HCT116 (cell line): ENCODE data around the gene GFAP. TPM values are rescaled to one million over a fixed set of nuclear protein-coding genes. Genes with fewer than 3 reads are reported as not detected.

Experiments
- ATAC-seq: fragments of 200-7000 bp; cut with Tn5 transposase; 2 replicates; pipeline ENCODE4 v1.9.1; 2020; ENCODE audit warnings: mild to moderate bottlenecking, moderate library complexity
- BruUV-seq: library from RNA; stranded (reverse); fragments of 400-500 nt; replicated peaks from 2 replicates; lab custom pipeline; 2021; lab: Mats Ljungman, UMichigan
- CTCF ChIA-PET: fragments of 300-600 bp; sonication (Branson Sonifier 250); formaldehyde crosslinking; loops from one replicate; lab custom pipeline; 2021; ENCODE audit warnings: antibody characterized with exemption; lab: Charles Lee
- POLR2A ChIA-PET: fragments of 300-600, 350-600 bp; sonication (Branson Sonifier 250); formaldehyde crosslinking; loops from one replicate; lab custom pipeline; 2021; ENCODE audit warnings: antibody characterized with exemption; lab: Charles Lee
- RAD21 ChIA-PET, 2 experiments: fragments of 300-600 bp; sonication (Branson Sonifier 250); formaldehyde crosslinking; loops; one replicate each; lab custom pipeline; 2023; ENCODE audit warnings: low total read pairs in 2 of 2; ENCODE audit not compliant: uncharacterized antibody in 2 of 2, unreplicated experiment in 2 of 2, low non-redundant PET in 1 of 2; lab: Charles Lee
- DNase-seq: peaks from one replicate; pipeline ENCODE4 v3.0.0-alpha.2; 2010; ENCODE audit warnings: low read depth, low spot score
- H2AFZ ChIP-seq: fragments of 200-600 bp; shearing (Covaris generic), sonication (generic); 2 replicates; pipeline ENCODE4 v1.6.1; 2017; ENCODE audit warnings: low read depth, mixed run types, mixed read lengths, antibody characterized with exemption, low read length; ENCODE audit not compliant: poor library complexity, severe bottlenecking
- H3K27ac ChIP-seq: 2 replicates; pipeline ENCODE4 v1.5.1; 2012; ENCODE audit warnings: low read depth, low read length
- H3K27me3 ChIP-seq: fragments of 200-600 bp; sonication (generic); 2 replicates; pipeline ENCODE4 v1.6.1; 2016; ENCODE audit warnings: mixed run types, low read length, mixed read lengths; ENCODE audit not compliant: insufficient read depth
- H3K36me3 ChIP-seq, 2 experiments: fragments of 200-500 bp in 1 of 2; fragments of 200-600 bp in 1 of 2; sonication (Bioruptor generic) in 1 of 2; sonication (generic) in 1 of 2; 2 replicates each; pipeline versions ENCODE4 v1.5.1 to v1.6.1; 2014 to 2016; ENCODE audit warnings: low read length in 2 of 2, inconsistent platforms in 1 of 2, mixed read lengths in 1 of 2, mixed run types in 1 of 2; ENCODE audit not compliant: insufficient read depth in 2 of 2, control insufficient read depth in 1 of 2
- H3K4me1 ChIP-seq, 2 experiments: fragments of 200-600 bp in 1 of 2; sonication (generic) in 1 of 2; 2 replicates each; pipeline versions ENCODE4 v1.5.1 to v1.6.1; 2012 to 2017; ENCODE audit warnings: low read length in 2 of 2, inconsistent platforms in 1 of 2, mild to moderate bottlenecking in 1 of 2, mixed read lengths in 1 of 2, mixed run types in 1 of 2, moderate library complexity in 1 of 2; ENCODE audit not compliant: insufficient read depth in 2 of 2, control insufficient read depth in 1 of 2
- H3K4me2 ChIP-seq: fragments of 200-600 bp; sonication (generic); 2 replicates; pipeline ENCODE4 v1.6.1; 2017; ENCODE audit warnings: mixed run types, low read length, mixed read lengths
- H3K4me3 ChIP-seq, 2 experiments: fragments of 200-600 bp in 1 of 2; sonication (generic) in 1 of 2; replicated peaks in 1 of 2; 2 replicates each; pipeline ENCODE4 v1.5.1; 2011 to 2016; ENCODE audit warnings: low read length in 2 of 2, control low read depth in 1 of 2, low read depth in 1 of 2, mild to moderate bottlenecking in 1 of 2, mixed read lengths in 1 of 2, mixed run types in 1 of 2
- H3K79me2 ChIP-seq: fragments of 200-600 bp; sonication (generic); 2 replicates; pipeline ENCODE4 v1.6.1; 2017; ENCODE audit warnings: mild to moderate bottlenecking, mixed run types, low read length, moderate library complexity, mixed read lengths; ENCODE audit not compliant: insufficient read depth
- H3K9ac ChIP-seq: fragments of 200-600 bp; sonication (generic); 2 replicates; pipeline ENCODE4 v1.6.1; 2016; ENCODE audit warnings: low read length, mixed read lengths
- H3K9me2 ChIP-seq: fragments of 200-600 bp; sonication (generic), shearing (Covaris generic); 2 replicates; pipeline ENCODE4 v1.6.1; 2017; ENCODE audit warnings: mixed run types, mild to moderate bottlenecking, moderate library complexity; ENCODE audit not compliant: insufficient read depth
- H3K9me3 ChIP-seq, 2 experiments: fragments of 200-500 bp in 1 of 2; fragments of 200-600 bp in 1 of 2; sonication (Bioruptor generic) in 1 of 2; sonication (generic) in 1 of 2; 2 replicates each; pipeline ENCODE4 v1.6.1; 2014 to 2017; ENCODE audit warnings: low read length in 2 of 2, mixed read lengths in 2 of 2, inconsistent platforms in 1 of 2, low read depth in 1 of 2, mild to moderate bottlenecking in 1 of 2, mixed run types in 1 of 2, moderate library complexity in 1 of 2; ENCODE audit not compliant: control insufficient read depth in 1 of 2, insufficient read depth in 1 of 2
- H4K20me1 ChIP-seq: fragments of 200-600 bp; sonication (generic), shearing (Covaris generic); 2 replicates; pipeline ENCODE4 v1.6.1; 2017; ENCODE audit warnings: mixed run types, mild to moderate bottlenecking, moderate library complexity; ENCODE audit not compliant: insufficient read depth
- CBX3 ChIP-seq: IDR thresholded peaks from 2 replicates; pipeline ENCODE4 v1.6.1; 2012; ENCODE audit warnings: low read depth
- CTCF ChIP-seq, 3 experiments: fragments of 200-600 bp in 1 of 3; sonication (generic) in 1 of 3; IDR thresholded peaks in 2 of 3; conservative IDR thresholded peaks in 1 of 3; 2 replicates each; pipeline ENCODE4 v1.5.1; 2012 to 2017; ENCODE audit warnings: low read depth in 2 of 3, low read length in 2 of 3, antibody characterized with exemption in 1 of 3, borderline replicate concordance in 1 of 3, control low read depth in 1 of 3, mild to moderate bottlenecking in 1 of 3, mixed read lengths in 1 of 3, mixed run types in 1 of 3, moderate library complexity in 1 of 3; ENCODE audit not compliant: insufficient read depth in 1 of 3
- EGR1 ChIP-seq: IDR thresholded peaks from 2 replicates; pipeline ENCODE4 v1.6.1; 2012; ENCODE audit warnings: low read depth
- ELF1 ChIP-seq: IDR thresholded peaks from 2 replicates; pipeline ENCODE4 v1.6.1; 2012; ENCODE audit warnings: low read depth, borderline replicate concordance
- EZH2 ChIP-seq: fragments of 200-600 bp; sonication (generic); IDR thresholded peaks from 2 replicates; pipeline ENCODE4 v1.6.1; 2017; ENCODE audit warnings: antibody characterized with exemption, mixed run types
- EZH2phosphoT487 ChIP-seq: fragments of 200-600 bp; IDR thresholded peaks from 2 replicates; pipeline ENCODE4 v1.6.1; 2018; ENCODE audit warnings: antibody characterized with exemption, borderline replicate concordance
- FOSL1 ChIP-seq: IDR thresholded peaks from 2 replicates; pipeline ENCODE4 v1.6.1; 2012; ENCODE audit warnings: low read depth
- JUND ChIP-seq: IDR thresholded peaks from 2 replicates; pipeline ENCODE4 v1.6.1; 2012
- SRF ChIP-seq: IDR thresholded peaks from 2 replicates; pipeline ENCODE4 v1.6.1; 2012; ENCODE audit warnings: low read depth
- ZNF274 ChIP-seq: fragments of 200-500 bp; sonication (Bioruptor generic); IDR thresholded peaks from 2 replicates; pipeline ENCODE4 v1.6.1; 2014; ENCODE audit warnings: mild to moderate bottlenecking, low read depth, low read length, inconsistent platforms
- intact Hi-C: fragments of 100-400 bp; cut with micrococcal nuclease; formaldehyde crosslinking; loops from 2 replicates; pipeline ENCODE4 v1.10.0; 2022
- total RNA-seq: library from RNA; stranded (reverse); gene quantifications from one replicate; pipeline ENCODE4 v1.2.1, GENCODE V29; 2021; ENCODE audit not compliant: unreplicated experiment
- TF ChIP-seq, protein P1 (sequence below): IDR thresholded peaks from 2 replicates; pipeline ENCODE4 v1.6.1; 2012; ENCODE audit warnings: low read depth

Gene GFAP
- total RNA-seq, 1 experiment from 2014 or later: not detected

DNA sequence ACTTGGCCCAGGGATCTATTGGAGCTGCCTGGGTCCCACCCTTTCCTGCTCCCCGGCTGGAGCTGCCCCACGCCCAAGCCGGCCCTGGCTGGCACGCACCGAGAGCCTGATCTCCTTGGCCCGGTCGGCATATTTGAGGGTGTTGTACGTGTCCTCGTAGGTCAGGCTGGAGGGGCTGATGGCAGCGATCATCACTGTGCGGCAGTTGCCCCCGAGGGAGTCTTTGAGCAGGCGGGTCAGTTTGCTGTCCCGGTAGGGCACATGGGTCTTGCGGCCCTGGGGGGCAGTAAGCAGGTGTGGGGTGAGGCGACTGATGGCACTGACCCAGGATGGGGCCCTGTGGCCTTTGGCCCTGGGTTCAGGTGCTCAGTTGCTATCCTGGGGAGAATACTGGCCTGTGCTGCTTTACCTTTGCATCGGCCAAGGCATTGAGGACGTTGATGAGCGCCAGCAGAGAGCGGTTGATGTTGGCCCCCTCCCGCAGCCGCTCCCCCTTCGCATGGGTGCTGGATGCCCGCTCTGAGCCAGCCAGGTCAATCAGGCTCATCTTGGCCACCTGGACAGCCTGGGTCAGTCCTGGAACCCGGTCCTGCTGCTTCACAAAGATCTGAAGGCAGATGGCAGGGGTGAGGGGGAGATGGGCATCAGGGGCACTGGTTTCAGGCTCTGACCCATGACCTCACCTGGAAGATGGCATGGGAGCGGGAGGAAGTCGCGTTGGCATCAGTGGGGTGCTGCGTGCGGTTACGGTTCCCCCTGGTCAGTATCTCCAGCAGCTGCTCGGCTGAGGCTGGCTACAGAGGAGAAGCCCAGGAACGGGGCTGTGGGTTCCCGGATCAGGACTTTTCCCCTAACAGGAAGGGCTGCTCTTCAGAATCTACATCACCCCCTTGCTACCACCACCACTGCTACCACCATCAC lies 18.8 kb upstream of the GFAP start:
- no peak overlapping the region for H3K4me3 ChIP-seq
- ATAC-seq (no peak), DNase-seq (no peak)
- H3K27me3 ChIP-seq: no peaks in the 10 kb centered on the region
- H3K9ac ChIP-seq: no peak overlapping the region
- 0 out of 2 replicates have a peak, but pooled peaks cover 5% of the 10 kb centered on the region for H4K20me1 ChIP-seq
- no peak overlapping the region for H3K4me2 ChIP-seq
- ChIA-PET POLR2A (no interaction called here), CTCF (no interaction called here), RAD21 (no interaction called here)
- H2AFZ ChIP-seq: no peak overlapping the region
- peaks cover 41% of the 10 kb centered on the region for H3K79me2 ChIP-seq
- intact Hi-C loops: no loop called here
- BruUV-seq: no TSS peak
- H3K4me1 ChIP-seq: no peaks in the 10 kb centered on the region
- H3K27ac ChIP-seq: no peak overlapping the region; the same call in 1 of the 2 replicates
- H3K9me3 ChIP-seq: 0 out of 4 replicates have a peak, but pooled peaks cover 0 to 4% of the 10 kb centered on the region in 2 experiments
- H3K36me3 ChIP-seq: peaks cover 42 to 77% of the 10 kb centered on the region in 2 experiments
- no peak for TF ChIP-seq FOSL1
- TF ChIP-seq EZH2phosphoT487: no peak
- TF ChIP-seq EZH2: no peak
- TF ChIP-seq, all 23 proteins: peak for 0
- no peaks in the 10 kb centered on the region for H3K9me2 ChIP-seq

DNA sequence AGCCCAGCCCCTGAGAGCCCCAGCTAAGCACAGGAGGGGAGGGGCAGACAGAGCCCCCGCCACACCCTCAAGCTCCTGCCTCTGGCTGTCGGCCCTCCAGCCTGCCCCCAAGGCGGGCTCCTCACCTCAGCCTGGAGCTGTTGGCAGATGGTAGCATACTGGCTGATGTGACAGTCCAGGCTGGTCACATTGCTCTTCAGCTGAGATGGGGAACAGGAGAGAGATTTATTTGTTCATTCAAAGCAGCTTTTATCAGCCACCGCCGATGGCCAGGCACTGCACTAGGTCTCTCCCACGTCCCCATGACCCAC lies 17.4 kb upstream of the GFAP start:
- no peak for ATAC-seq
- no peak for DNase-seq
- Histone ChIP-seq H4K20me1 (0 out of 2 replicates have a peak, but pooled peaks cover 5% of the 10 kb centered on the region), H3K9me2 (no peaks in the 10 kb centered on the region), H3K4me3 (no peak overlapping the region), H3K4me1 (no peaks in the 10 kb centered on the region), H3K9ac (no peak overlapping the region), H3K27me3 (no peaks in the 10 kb centered on the region), H3K36me3 (peaks cover 48 to 83% of the 10 kb centered on the region in 2 experiments), H3K79me2 (peaks cover 27% of the 10 kb centered on the region), H3K4me2 (no peak overlapping the region), H3K9me3 (no peaks in the 10 kb centered on the region), H3K27ac (no peak overlapping the region), H2AFZ (no peak overlapping the region)
- no peak for TF ChIP-seq SRF
- TF ChIP-seq JUND: no peak
- no peak for TF ChIP-seq EGR1
- TF ChIP-seq FOSL1: no peak
- no peak for TF ChIP-seq ELF1
- TF ChIP-seq ZNF274: no peak
- no peak for TF ChIP-seq CBX3
- no peak for TF ChIP-seq CTCF (IDR thresholded peaks at IDR 0.05 in 2 of 3, conservative IDR thresholded peaks at IDR 0.05 in 1 of 3; ENCODE audit: borderline replicate concordance in 1 of 3, insufficient read depth in 1 of 3, low read depth in 2 of 3, low read length in 2 of 3)
- TF ChIP-seq, protein P1, sequence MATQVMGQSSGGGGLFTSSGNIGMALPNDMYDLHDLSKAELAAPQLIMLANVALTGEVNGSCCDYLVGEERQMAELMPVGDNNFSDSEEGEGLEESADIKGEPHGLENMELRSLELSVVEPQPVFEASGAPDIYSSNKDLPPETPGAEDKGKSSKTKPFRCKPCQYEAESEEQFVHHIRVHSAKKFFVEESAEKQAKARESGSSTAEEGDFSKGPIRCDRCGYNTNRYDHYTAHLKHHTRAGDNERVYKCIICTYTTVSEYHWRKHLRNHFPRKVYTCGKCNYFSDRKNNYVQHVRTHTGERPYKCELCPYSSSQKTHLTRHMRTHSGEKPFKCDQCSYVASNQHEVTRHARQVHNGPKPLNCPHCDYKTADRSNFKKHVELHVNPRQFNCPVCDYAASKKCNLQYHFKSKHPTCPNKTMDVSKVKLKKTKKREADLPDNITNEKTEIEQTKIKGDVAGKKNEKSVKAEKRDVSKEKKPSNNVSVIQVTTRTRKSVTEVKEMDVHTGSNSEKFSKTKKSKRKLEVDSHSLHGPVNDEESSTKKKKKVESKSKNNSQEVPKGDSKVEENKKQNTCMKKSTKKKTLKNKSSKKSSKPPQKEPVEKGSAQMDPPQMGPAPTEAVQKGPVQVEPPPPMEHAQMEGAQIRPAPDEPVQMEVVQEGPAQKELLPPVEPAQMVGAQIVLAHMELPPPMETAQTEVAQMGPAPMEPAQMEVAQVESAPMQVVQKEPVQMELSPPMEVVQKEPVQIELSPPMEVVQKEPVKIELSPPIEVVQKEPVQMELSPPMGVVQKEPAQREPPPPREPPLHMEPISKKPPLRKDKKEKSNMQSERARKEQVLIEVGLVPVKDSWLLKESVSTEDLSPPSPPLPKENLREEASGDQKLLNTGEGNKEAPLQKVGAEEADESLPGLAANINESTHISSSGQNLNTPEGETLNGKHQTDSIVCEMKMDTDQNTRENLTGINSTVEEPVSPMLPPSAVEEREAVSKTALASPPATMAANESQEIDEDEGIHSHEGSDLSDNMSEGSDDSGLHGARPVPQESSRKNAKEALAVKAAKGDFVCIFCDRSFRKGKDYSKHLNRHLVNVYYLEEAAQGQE: no peak
- ChIA-PET RAD21 (no interaction called here), CTCF (no interaction called here), POLR2A (no interaction called here)
- intact Hi-C loops: no loop called here
- BruUV-seq: no TSS peak
